ENCODE measurements around the gene CTXN1.
"Not testable (repeated sequence)": the region's sequence is repeated elsewhere in the genome, so short reads cannot be mapped to it uniquely, and the experiment has no call there.

CTXN1 gene

DNA sequence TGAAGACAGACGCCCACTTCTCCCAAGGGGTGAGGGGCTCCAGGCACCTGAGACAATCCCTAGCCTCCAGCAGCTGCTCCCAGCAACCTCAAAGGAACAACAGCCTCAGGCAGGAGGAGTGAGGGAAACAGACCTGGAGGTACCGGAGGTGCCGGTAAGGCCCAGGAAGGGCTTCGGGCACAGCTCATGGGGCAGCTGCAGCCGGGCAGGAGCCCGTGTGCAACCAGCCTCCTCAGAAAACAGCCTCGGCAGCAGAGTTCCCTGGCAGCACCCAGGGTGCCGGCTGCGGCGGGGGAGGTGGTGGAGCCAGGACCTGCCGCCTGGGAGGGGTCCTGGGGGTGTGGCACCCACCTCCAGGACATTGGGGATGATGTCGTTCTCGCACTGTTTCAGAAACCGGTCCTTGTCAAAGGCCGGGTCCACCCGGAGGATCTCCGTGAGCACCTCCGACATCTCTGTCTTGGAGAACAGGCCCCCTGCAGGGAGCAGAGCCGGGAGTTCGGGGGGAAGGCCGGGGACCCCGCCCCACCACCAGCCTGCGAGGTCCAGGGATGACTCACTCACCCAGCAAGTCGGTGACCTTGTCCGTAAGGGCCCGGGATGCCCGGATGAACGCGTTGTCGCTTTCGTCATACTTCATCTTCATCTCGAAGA lies 6.5 kb upstream of the CTXN1 start:
- TF ChIP-seq, protein P1, sequence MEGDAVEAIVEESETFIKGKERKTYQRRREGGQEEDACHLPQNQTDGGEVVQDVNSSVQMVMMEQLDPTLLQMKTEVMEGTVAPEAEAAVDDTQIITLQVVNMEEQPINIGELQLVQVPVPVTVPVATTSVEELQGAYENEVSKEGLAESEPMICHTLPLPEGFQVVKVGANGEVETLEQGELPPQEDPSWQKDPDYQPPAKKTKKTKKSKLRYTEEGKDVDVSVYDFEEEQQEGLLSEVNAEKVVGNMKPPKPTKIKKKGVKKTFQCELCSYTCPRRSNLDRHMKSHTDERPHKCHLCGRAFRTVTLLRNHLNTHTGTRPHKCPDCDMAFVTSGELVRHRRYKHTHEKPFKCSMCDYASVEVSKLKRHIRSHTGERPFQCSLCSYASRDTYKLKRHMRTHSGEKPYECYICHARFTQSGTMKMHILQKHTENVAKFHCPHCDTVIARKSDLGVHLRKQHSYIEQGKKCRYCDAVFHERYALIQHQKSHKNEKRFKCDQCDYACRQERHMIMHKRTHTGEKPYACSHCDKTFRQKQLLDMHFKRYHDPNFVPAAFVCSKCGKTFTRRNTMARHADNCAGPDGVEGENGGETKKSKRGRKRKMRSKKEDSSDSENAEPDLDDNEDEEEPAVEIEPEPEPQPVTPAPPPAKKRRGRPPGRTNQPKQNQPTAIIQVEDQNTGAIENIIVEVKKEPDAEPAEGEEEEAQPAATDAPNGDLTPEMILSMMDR (conservative IDR thresholded peaks at IDR 0.05; ENCODE audit: low read length), result no peak
- no peak for TF ChIP-seq EZH2phosphoT487 (IDR thresholded peaks at IDR 0.05; ENCODE audit: borderline replicate concordance)
- H3K36me3 ChIP-seq (ENCODE audit: insufficient read depth, low read length), result peaks cover 39% of the 10 kb centered on the region; the same call in 1 of the 2 replicates

DNA sequence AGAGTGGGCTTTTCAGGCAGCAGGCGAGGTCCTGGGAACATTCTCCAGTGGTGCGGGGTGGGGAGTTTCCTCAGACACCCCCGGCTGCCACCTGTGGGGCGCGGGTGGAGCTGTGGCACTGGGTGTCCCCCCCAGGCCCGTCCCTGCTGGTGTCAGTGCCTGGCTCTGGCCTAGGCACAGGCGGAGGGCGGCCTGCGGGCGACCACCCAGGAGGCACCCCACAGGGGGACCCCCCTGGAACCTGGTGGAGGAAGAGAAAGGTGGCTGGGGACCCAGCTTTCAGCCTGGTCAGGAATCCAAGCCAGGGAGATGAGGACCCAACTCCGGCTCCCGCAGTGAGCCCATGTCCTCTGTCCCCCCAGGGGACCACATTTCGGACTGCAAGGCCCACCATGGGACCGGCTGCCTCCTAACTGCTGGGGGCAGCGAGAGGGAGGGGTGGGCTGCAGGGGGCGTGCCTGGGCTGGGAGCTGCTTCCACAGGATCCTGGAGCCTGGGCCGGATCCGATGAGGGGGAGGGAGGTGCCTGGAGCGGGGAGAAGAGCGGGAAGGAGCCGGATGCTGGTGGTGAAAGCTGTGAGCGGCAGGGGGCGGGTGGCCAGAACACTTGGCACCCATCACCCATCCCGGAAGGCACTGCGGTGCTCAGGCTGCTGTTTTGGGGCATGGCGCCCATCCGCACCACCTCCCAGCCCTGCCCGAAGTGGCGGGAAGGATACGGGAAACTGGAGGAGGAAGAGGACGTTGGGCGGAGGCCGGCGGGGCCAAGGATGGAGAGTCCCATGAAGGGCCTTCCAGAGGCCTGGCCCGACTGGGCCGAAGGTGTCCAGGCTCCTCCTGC lies 5.5 kb upstream of the CTXN1 start:
- Histone ChIP-seq H3F3A (ENCODE audit: low read depth) (no peaks in the 10 kb centered on the region), H3K36me3 (ENCODE audit: insufficient read depth, low read length) (peaks cover 36% of the 10 kb centered on the region; the same call in 1 of the 2 replicates), H3K9ac (ENCODE audit: low read depth, low read length, poor library complexity, severe bottlenecking) (no peak overlapping the region), H3K9me3 (ENCODE audit: insufficient read depth, low read depth, low read length) (no peaks in the 10 kb centered on the region), H3K4me3 (ENCODE audit: low read length, poor library complexity, severe bottlenecking) (no peak overlapping the region), H4K20me1 (ENCODE audit: insufficient read depth, low read length, poor library complexity, severe bottlenecking) (no peaks in the 10 kb centered on the region), H3K79me2 (ENCODE audit: insufficient read depth, low read length) (no peaks in the 10 kb centered on the region), H3K9me2 (replicated peaks; ENCODE audit: low read depth, low read length) (no peaks in the 10 kb centered on the region), H3K4me2 (ENCODE audit: low read depth, low read length, poor library complexity, severe bottlenecking) (no peak overlapping the region), H3K27me3 (ENCODE audit: insufficient read depth, low read length, poor library complexity, severe bottlenecking) (no peaks in the 10 kb centered on the region), H2AFZ (ENCODE audit: low read length) (no peak overlapping the region), H3K4me1 (ENCODE audit: insufficient read depth, low read length, poor library complexity, severe bottlenecking) (no peaks in the 10 kb centered on the region)
- TF ChIP-seq, protein P1 (conservative IDR thresholded peaks at IDR 0.05; ENCODE audit: low read length), result no peak
- TF ChIP-seq EZH2phosphoT487 (IDR thresholded peaks at IDR 0.05; ENCODE audit: borderline replicate concordance), result no peak

More for the DNA sequence above, 6.5 kb upstream of the CTXN1 start:
- no peak overlapping the region for H3K4me2 ChIP-seq (ENCODE audit: low read depth, low read length, poor library complexity, severe bottlenecking)
- H3K79me2 ChIP-seq (ENCODE audit: insufficient read depth, low read length), result no peaks in the 10 kb centered on the region
- H2AFZ ChIP-seq (ENCODE audit: low read length), result no peak overlapping the region
- no peaks in the 10 kb centered on the region for H3K9me3 ChIP-seq (ENCODE audit: insufficient read depth, low read depth, low read length)
- H3K9ac ChIP-seq (ENCODE audit: low read depth, low read length, poor library complexity, severe bottlenecking), result no peak overlapping the region
- no peaks in the 10 kb centered on the region for H3K27me3 ChIP-seq (ENCODE audit: insufficient read depth, low read length, poor library complexity, severe bottlenecking)
- H4K20me1 ChIP-seq (ENCODE audit: insufficient read depth, low read length, poor library complexity, severe bottlenecking), result no peaks in the 10 kb centered on the region
- H3F3A ChIP-seq (ENCODE audit: low read depth), result no peaks in the 10 kb centered on the region
- H3K9me2 ChIP-seq (replicated peaks; ENCODE audit: low read depth, low read length), result no peaks in the 10 kb centered on the region
- no peak overlapping the region for H3K4me3 ChIP-seq (ENCODE audit: low read length, poor library complexity, severe bottlenecking)
- H3K4me1 ChIP-seq (ENCODE audit: insufficient read depth, low read length, poor library complexity, severe bottlenecking), result no peaks in the 10 kb centered on the region

DNA sequence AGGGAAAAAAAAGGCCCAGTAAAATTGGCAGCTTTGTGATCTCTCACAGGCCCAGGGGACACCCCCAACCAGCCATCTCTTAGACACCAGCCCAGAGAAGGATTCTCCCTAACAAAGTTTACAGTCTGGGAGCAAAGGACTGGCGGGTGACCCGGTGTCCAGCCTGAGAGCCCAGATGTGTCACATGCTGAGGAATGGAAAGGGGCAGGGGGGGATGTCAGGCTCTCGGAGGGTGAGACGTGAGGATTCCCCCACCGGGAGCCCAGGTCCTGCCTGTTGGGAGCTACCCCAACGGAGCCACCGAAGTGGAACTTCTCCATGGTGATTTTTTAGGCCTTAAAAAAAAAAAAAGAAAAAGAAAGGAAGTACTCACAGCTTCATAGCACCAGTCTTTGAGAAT lies 4.8 kb upstream of the CTXN1 start:
- Histone ChIP-seq H3K27me3 (ENCODE audit: insufficient read depth, low read length, poor library complexity, severe bottlenecking) (no peaks in the 10 kb centered on the region), H4K20me1 (ENCODE audit: insufficient read depth, low read length, poor library complexity, severe bottlenecking) (no peaks in the 10 kb centered on the region), H3K36me3 (ENCODE audit: insufficient read depth, low read length) (peaks cover 32% of the 10 kb centered on the region; the same call in 1 of the 2 replicates), H3K9me3 (ENCODE audit: insufficient read depth, low read depth, low read length) (no peaks in the 10 kb centered on the region), H3K4me1 (ENCODE audit: insufficient read depth, low read length, poor library complexity, severe bottlenecking) (peaks cover 3% of the 10 kb centered on the region), H3K9me2 (replicated peaks; ENCODE audit: low read depth, low read length) (no peaks in the 10 kb centered on the region), H2AFZ (ENCODE audit: low read length) (no peak overlapping the region), H3K4me3 (ENCODE audit: low read length, poor library complexity, severe bottlenecking) (no peak overlapping the region), H3F3A (ENCODE audit: low read depth) (no peaks in the 10 kb centered on the region), H3K4me2 (ENCODE audit: low read depth, low read length, poor library complexity, severe bottlenecking) (no peak overlapping the region), H3K79me2 (ENCODE audit: insufficient read depth, low read length) (no peaks in the 10 kb centered on the region), H3K9ac (ENCODE audit: low read depth, low read length, poor library complexity, severe bottlenecking) (no peak overlapping the region)
- no peak for TF ChIP-seq EZH2phosphoT487 (IDR thresholded peaks at IDR 0.05; ENCODE audit: borderline replicate concordance)
- TF ChIP-seq, protein P1 (conservative IDR thresholded peaks at IDR 0.05; ENCODE audit: low read length), result no peak

GRCh38 chr19:7930030-7930429 lies 4.1 kb upstream of the CTXN1 start:
- H3K9ac ChIP-seq (ENCODE audit: low read depth, low read length, poor library complexity, severe bottlenecking); H4K20me1 ChIP-seq (ENCODE audit: insufficient read depth, low read length, poor library complexity, severe bottlenecking); H2AFZ ChIP-seq (ENCODE audit: low read length); H3K79me2 ChIP-seq (ENCODE audit: insufficient read depth, low read length); H3K9me2 ChIP-seq (replicated peaks; ENCODE audit: low read depth, low read length); H3F3A ChIP-seq (ENCODE audit: low read depth); H3K4me3 ChIP-seq (ENCODE audit: low read length, poor library complexity, severe bottlenecking); H3K9me3 ChIP-seq (ENCODE audit: insufficient read depth, low read depth, low read length); H3K27me3 ChIP-seq (ENCODE audit: insufficient read depth, low read length, poor library complexity, severe bottlenecking); H3K4me2 ChIP-seq (ENCODE audit: low read depth, low read length, poor library complexity, severe bottlenecking); H3K4me1 ChIP-seq (ENCODE audit: insufficient read depth, low read length, poor library complexity, severe bottlenecking): not testable (repeated sequence)
- H3K36me3 ChIP-seq (ENCODE audit: insufficient read depth, low read length), result peaks cover 28% of the 10 kb centered on the region; the same call in 1 of the 2 replicates

All from Loucy (cell line).